Endothelial cell of umbilical vein (primary cell): ENCODE results near the gene TRIM67.

Experiments
- POLR2A ChIP-seq: IDR thresholded peaks from 2 replicates; pipeline ENCODE4 v1.6.1; 2012; ENCODE audit warnings: low read depth, mild to moderate bottlenecking, control low read depth, low read length
- POLR2AphosphoS5 ChIP-seq: IDR thresholded peaks from 2 replicates; pipeline ENCODE4 v1.6.1; 2012; ENCODE audit warnings: low read depth, mild to moderate bottlenecking, control low read depth, low read length, moderate library complexity; ENCODE audit not compliant: insufficient read depth

DNA sequence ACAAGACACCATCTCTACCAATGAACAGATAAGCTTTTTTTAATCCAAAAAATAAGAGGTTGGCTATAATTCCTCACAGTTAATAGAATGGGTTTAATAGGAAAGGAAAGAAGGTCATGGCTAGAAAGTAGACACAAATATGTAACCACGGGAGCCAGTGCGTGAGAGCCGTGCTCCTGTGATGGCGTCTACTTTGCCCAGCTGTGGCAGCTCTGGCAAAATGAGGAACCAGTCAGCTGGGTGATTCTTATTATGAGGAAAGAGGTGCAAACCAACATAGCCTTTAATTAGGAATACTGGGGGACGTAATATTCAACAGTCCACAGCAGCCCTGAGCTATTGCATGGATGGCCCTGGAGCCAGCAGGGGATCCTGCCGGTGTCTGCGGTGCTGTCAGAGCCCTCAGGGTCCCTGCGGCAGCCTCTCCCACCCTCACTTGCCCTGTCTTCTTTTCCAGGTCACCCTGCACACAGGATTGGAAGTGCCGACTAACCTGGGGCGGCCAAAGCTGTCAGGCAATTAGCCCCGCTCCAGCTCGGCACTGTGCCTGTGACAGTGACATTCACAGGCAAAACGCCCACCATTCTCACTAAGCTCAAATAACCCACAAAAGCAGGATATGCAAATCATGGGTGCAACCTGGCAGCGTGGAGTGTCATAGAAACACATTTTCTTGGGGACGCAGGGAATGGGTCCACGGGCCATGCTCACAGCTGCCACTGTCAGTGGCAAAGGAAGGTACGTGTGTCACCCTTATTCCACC lies 53.2 kb downstream of the TRIM67 start:
- TF ChIP-seq POLR2AphosphoS5 (no peak), POLR2A (no peak)
